IPS DF 19.7 (cell line): ENCODE measurements around the gene PRKAG1.

ENCODE experiments used
- DNase-seq: peaks from one replicate; pipeline ENCODE4 v3.0.0-alpha.2; 2013; ENCODE audit warnings: low read depth, low spot score

Gene PRKAG1

DNA sequence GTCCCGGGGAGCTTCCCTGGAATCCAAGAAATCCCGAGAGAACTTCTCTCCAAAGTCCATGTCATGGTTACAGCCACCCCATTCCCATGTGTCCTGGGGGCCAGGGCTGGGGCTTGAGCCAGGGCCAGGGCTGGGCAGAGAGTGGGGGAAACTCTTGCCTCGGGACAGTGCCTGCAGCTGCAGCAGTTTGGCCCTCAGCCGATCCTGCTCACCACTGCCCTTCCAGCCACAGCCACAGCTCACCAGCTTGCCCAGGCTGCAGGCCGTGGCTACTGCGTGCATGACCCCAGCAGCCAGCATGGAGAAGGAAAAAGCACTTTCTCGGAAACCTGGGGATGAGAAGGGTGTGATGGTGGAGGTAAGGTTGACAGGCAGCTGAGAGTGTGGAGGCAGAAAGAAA lies 50.6 kb downstream of the PRKAG1 start:
- no peak for DNase-seq

DNA sequence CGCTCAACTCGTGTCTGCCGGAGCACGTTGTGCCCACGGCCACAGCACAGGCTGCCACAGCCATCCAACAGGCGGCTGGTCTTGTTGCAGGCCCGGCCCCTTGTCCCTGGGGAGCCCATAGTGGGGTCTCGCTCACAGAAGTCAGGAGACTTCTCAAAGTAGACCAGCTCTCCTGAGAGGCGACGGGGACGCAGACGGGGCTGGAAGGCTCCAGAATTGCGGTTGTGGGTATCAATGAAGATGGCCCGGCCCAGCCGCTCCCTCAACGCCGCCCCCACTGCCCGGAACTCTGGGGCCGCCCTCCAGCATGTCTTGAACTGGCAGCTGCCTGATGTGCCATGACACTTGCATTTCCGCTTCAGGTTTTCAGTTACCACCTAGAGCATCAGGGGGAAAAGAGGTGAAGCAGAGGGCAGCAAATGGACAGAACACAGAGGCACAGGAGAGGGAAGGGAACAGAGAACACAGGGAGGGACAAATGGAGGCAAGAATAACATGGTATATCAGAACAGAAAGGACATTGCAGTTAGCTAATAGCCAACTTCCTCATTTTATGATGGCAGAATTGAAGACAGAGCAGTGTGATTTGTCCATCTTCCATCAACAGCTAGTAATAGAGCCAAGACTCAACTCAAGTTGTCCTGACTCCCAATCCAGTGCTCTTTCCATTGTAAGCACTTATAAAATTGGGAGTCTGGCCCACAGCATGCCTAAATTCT lies 52.2 kb downstream of the PRKAG1 start:
- DNase-seq: no peak

DNA sequence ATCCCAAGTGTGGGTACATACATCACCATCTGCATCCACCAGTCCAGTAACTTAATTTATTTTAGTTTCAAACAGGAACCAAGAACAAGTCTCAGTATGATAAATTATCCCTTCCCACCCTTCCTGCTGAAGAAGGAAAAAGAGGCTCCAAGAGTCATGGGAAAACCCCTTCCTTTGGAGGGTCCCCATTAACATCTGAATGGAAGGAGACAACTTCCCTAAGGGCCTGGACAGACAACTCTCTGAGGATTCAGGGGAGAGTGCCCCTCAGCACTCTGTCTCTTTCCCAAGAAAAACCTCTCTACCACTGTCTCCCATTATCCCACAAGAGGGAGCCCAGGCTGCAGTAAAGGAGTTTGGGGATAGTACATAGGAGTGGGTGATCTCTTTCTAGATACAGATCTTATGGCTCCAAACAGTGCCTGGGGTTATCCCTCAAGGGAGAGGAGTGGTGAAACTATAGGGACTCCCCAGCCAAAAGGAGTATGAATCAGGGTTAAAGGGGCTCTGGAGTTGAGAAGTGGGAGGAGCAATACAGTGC lies 53.2 kb downstream of the PRKAG1 start:
- peak; percentile 83 for DNase-seq

DNA sequence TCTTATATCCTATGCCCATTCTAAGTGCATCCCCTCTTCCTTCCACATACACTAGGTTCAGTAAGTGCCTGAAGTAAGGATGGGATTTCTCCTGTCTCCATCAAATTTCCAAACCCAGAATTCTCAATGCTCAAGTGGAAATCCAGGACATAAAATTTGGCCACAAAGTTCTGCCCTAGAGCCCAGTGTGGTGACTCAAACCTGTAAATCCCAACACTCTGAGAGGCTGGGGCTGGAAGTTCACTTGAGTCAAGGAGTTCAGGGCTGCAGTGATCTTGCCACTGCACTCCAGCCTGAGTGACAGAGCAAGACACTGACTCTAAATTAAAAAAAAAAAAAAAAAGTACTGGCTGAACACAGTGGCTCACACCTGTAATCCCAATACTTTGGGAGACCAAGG lies 56.8 kb downstream of the PRKAG1 start:
- DNase-seq: no peak

DNA sequence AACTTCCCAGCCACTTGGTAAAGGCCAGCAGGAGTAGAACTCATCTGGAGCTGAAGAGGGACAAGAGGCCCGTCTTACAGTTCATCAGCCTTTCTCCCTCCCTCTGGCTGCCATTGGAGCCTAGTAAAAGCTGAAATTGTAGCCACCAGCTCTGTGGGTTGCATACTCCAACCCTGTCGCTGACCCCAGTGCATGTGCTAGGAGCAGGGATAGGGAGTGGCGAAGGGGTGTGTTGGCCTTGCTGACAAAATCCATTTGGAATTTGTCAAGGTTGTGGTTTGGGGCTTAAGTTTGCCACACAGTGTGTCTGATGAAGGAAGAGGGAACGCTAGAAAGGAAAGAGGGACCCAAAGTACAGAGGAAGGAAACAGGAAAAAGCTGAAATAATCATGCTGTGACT lies 57.2 kb downstream of the PRKAG1 start:
- DNase-seq: no peak

DNA sequence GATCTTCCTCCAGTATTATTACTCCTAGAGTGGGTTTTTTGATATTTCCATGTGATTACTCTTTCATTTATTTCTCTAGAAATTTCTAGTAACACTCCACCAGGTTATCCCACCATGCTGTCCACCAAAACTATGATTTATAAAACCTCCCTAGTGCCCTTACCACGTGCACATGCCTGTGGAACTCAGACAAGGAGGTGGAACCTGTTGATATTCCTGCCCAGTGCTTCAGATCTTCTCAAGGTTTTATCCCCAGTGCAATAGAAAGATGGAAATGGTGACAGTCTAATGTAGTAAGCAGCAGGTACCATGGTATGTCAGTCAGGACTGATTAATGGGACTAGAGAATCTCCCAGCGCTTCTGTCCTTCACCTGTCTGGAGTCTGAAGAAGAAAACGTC lies 57.7 kb downstream of the PRKAG1 start:
- no peak for DNase-seq

DNA sequence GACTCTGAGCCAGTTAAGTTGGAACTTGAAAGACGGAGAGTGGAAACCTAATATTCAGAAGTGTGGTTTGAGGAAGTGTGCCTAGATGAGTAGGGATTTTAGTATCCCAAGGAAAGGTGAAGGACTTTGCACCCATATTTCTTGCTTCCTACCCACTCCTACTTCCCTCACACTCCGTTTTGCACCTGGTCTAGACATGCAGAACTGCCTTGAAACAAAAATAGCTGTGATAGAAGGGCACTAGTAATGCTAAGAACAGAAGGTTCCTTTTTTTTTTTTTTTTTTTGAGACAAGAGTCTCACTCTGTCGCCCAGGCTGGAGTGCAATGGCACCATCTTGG lies 60.6 kb downstream of the PRKAG1 start:
- no peak for DNase-seq

DNA sequence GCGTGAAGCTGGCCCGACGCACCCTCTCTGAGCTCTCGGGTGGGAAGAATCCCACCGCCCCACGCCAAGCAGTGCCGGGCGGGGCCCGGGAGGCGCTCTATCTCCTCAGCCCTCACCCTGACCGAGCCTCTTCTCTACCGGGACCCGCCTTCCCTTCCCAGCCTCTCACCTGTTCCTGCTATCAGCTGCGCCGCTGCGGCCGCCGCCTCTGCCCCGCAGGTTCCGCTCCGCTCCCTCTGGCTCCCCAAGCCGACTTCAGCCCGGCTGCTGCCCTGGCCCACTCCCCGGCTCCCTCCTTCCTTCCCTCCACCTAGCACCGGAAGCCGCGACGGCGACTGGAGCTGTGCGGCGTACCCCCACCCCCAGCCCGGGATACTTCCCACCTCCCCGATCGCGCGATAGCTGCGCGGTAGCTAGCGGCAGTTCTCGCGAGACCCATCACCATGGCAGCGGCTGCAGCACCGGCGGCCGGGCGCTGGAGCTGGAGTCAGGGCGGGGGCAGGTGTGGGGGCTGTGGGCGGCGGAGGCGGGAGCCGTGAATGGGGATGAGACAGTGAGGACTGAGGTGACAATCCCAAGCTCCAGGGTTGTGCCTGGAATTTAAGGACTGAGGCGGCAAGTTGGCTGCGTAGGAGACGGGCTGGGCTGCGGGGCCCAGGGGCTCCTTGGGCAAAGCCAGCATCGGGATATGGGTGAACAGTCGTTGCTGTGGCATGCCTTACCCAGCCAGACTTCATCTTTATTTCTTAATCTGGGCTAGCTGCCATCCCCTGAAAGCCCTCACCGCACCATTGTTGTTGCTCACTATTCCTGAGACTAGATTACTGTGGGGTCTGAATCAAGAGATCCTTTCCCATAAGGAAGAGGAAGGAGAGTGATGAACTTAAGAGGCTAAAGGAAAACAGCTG lies 61.2 kb downstream of the PRKAG1 start, which contains the start of gene ARF3:
Gene ARF3, minus strand, starts transcription at position 347 of the 908 bp plus-strand sequence. CDS start 16,392 bp downstream, outside the sequence.
- peak; percentile 81 for DNase-seq

DNA sequence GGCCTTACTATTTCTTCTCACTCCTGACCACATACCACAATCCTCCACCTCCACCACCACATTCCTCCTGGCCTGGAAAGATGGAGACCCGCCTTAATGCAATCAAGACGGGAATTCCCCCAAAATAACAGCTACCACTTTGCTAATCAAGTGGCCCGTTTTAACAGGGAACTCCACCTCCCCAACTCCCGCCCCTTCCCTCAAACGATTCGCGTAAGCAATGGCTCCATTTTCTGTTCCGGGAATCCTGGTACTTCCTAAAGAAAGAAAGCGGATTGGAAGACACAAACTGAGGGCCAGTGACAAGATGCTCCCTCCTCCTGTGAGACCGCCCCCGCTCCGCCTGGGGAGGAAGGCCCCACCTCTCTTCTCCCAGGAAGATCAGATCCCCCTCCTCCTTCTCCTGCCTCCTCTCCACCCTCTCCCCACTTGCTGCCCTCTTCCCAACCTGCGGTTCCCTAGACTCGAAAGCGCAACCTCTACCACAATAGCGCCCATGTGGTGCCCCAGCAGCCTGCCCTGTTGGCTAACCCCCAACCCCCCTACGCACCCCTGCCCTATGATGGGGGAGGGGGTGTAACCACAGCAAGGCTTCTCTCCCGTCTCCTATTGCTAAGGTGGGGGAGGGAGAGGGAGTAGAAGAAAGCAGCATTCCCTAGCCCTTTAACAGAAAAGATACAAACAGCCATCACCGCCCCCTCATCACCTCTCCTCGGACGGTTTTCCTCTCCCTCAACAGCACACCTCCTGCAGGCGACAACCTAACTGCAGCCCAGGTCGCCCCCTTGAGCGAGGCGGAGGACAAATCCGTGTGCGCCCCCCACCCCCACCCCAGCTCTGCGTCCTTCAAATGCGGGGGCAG lies 62.1 kb downstream of the PRKAG1 start:
- DNase-seq: peak; percentile 92

DNA sequence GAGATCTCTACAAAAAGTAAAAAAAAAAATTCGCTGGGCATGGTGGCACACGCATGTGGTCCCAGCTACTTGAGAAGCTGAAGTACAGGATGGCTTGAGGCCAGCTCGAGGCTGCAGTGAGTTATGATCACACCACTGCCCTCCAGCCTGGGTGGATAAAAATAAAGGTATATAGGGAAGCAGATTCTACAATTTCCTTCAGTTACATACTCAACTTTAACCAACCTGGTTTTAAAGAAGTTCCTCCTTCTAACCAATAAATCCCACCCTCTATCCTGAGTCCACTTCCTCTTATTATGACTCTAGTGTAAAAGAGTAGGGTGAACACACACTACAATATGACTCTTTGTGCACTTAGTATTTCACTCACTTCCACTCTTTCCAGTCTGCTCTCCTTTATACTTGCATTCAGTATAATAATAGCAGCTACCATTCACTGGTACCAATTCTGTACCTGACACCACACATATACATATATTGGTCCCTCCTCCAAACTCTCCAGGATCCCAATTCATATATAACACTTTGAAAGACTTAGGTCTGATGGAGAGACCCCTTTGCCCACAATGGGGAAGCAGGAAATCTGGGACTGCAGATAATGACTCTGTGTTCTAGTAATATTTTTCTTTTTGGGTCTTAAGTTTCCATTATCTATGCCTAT lies 63.6 kb downstream of the PRKAG1 start:
- DNase-seq: no peak

DNA sequence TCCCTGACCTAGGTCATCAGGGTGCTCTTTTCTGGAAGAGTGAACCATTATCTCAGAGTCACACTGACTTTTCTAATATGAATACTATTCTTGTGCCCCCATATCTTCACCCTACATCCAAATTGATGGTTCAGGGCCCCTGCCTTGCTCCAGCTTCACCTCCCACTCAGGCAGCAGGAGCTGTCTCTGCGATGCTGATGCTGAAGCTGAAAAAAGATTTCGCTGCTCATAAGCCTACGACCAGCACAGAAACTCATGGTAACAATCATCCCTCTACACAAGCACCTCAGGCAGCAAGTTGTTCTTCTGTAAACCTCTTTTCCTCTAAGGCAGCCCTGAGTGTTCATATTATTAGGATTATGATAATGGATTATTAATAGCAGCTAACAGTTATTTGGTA lies 64.5 kb downstream of the PRKAG1 start:
- DNase-seq: no peak

DNA sequence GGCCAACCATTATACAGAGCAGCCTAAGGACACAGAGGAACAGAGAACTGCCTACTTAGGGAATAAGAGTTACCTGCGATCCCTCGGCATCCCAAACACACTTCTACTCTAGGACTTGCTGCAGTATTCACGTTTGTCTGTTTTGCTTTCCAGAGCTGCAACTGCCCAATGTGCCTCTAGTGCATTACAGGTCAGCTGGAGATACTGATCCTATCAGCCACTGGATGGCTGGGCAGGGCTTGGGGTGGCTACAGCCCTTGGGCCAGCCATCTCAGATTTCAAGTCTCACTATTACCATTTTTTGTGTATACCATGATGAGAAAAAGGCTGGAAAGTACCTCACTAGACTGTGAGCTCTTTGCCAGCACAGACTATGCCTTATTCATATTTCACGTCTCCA lies 65.9 kb downstream of the PRKAG1 start:
- no peak for DNase-seq
